Panc1 (cell line): ENCODE measurements around the gene SMCO3.

Experiments used
- POLR2AphosphoS5 ChIP-seq: IDR thresholded peaks from 2 replicates; pipeline ENCODE4 v1.6.1; 2012; ENCODE audit warnings: mild to moderate bottlenecking, low read depth, low read length, moderate library complexity
- SIN3A ChIP-seq: IDR thresholded peaks from 2 replicates; pipeline ENCODE4 v1.6.1; 2012; ENCODE audit warnings: low read depth, mild to moderate bottlenecking, low read length, moderate library complexity, borderline replicate concordance; ENCODE audit not compliant: insufficient read depth
- TCF7L2 ChIP-seq: IDR thresholded peaks from 2 replicates; pipeline ENCODE4 v1.6.1; 2011; ENCODE audit warnings: mild to moderate bottlenecking, low read depth, low read length, inconsistent platforms
- TF ChIP-seq, protein P1 (sequence below): fragments of 450-650 bp; IDR thresholded peaks from 2 replicates; pipeline ENCODE4 v1.5.1; 2017; ENCODE audit warnings: mild to moderate bottlenecking
- TF ChIP-seq, protein P2 (sequence below), 2 experiments: IDR thresholded peaks; 2 replicates each; pipeline ENCODE4 v1.6.1; 2011 to 2012; ENCODE audit warnings: low read depth in 2 of 2, control low read depth in 1 of 2, low read length in 1 of 2, mild to moderate bottlenecking in 1 of 2, moderate library complexity in 1 of 2; ENCODE audit not compliant: insufficient read depth in 1 of 2

DNA sequence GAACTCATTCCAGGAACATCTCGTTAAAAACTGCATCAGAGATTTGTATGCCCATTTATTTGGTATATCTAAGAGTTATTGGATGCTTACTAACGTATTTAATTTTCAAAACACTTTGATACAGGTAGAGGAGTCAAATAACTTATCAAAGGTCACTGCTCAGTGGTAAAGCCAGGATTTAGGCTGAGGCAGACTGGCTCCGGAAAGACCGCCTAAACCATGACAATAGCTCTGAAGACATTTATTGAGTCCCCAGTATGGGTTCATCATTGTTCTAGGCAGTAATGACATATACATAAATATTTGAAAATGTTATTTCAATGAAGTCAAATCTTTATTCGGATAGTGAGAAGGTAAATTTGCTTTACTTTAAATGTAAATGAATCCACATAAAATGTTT is 41.0 kb downstream of the SMCO3 start:
- TF ChIP-seq SIN3A (no peak), POLR2AphosphoS5 (no peak), TCF7L2 (no peak)
- TF ChIP-seq, protein P1, sequence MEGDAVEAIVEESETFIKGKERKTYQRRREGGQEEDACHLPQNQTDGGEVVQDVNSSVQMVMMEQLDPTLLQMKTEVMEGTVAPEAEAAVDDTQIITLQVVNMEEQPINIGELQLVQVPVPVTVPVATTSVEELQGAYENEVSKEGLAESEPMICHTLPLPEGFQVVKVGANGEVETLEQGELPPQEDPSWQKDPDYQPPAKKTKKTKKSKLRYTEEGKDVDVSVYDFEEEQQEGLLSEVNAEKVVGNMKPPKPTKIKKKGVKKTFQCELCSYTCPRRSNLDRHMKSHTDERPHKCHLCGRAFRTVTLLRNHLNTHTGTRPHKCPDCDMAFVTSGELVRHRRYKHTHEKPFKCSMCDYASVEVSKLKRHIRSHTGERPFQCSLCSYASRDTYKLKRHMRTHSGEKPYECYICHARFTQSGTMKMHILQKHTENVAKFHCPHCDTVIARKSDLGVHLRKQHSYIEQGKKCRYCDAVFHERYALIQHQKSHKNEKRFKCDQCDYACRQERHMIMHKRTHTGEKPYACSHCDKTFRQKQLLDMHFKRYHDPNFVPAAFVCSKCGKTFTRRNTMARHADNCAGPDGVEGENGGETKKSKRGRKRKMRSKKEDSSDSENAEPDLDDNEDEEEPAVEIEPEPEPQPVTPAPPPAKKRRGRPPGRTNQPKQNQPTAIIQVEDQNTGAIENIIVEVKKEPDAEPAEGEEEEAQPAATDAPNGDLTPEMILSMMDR, result no peak
- TF ChIP-seq, protein P2, sequence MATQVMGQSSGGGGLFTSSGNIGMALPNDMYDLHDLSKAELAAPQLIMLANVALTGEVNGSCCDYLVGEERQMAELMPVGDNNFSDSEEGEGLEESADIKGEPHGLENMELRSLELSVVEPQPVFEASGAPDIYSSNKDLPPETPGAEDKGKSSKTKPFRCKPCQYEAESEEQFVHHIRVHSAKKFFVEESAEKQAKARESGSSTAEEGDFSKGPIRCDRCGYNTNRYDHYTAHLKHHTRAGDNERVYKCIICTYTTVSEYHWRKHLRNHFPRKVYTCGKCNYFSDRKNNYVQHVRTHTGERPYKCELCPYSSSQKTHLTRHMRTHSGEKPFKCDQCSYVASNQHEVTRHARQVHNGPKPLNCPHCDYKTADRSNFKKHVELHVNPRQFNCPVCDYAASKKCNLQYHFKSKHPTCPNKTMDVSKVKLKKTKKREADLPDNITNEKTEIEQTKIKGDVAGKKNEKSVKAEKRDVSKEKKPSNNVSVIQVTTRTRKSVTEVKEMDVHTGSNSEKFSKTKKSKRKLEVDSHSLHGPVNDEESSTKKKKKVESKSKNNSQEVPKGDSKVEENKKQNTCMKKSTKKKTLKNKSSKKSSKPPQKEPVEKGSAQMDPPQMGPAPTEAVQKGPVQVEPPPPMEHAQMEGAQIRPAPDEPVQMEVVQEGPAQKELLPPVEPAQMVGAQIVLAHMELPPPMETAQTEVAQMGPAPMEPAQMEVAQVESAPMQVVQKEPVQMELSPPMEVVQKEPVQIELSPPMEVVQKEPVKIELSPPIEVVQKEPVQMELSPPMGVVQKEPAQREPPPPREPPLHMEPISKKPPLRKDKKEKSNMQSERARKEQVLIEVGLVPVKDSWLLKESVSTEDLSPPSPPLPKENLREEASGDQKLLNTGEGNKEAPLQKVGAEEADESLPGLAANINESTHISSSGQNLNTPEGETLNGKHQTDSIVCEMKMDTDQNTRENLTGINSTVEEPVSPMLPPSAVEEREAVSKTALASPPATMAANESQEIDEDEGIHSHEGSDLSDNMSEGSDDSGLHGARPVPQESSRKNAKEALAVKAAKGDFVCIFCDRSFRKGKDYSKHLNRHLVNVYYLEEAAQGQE (IDR thresholded peaks at IDR 0.05; ENCODE audit: insufficient read depth in 1 of 2, low read depth in 2 of 2, low read length in 1 of 2), result no peak
